Measurements from ENCODE around the gene TEF.
"Not testable (repeated sequence)": the region's sequence is repeated elsewhere in the genome, so short reads cannot be mapped to it uniquely, and the experiment has no call there.

TEF gene

DNA sequence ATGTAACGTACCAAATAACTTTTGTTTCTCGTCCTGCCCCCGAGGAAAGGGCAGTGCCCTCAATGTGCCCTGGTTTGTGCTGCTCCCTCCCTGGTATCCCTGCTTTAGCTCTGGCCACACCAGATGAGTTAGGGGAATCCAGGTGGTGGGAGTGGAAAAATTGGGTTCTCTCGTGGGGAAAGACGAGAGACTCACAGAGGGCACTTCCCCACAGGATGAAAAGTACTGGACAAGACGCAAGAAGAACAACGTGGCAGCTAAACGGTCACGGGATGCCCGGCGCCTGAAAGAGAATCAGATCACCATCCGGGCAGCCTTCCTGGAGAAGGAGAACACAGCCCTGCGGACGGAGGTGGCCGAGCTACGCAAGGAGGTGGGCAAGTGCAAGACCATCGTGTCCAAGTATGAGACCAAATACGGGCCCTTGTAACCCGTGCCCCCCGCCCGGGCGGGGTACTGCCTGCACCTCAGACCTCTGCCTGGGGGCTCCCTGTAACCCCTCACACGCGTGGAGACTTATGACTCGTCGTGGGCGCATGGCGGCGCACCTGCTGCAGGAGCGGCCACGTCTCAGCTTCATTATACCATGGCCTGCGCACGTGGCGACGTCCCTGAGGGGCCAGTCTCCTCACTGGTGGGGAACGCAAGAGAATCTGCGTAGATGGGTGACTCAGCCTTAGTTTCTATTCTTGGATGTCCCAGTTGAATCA is 13.9 kb downstream of the TEF start:
- DNase-seq (ENCODE audit: low read depth), result no peak
- TF ChIP-seq, protein P1, sequence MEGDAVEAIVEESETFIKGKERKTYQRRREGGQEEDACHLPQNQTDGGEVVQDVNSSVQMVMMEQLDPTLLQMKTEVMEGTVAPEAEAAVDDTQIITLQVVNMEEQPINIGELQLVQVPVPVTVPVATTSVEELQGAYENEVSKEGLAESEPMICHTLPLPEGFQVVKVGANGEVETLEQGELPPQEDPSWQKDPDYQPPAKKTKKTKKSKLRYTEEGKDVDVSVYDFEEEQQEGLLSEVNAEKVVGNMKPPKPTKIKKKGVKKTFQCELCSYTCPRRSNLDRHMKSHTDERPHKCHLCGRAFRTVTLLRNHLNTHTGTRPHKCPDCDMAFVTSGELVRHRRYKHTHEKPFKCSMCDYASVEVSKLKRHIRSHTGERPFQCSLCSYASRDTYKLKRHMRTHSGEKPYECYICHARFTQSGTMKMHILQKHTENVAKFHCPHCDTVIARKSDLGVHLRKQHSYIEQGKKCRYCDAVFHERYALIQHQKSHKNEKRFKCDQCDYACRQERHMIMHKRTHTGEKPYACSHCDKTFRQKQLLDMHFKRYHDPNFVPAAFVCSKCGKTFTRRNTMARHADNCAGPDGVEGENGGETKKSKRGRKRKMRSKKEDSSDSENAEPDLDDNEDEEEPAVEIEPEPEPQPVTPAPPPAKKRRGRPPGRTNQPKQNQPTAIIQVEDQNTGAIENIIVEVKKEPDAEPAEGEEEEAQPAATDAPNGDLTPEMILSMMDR (conservative IDR thresholded peaks at IDR 0.05; ENCODE audit: low read depth, low read length), result no peak
- no peak overlapping the region for H3K4me3 ChIP-seq (ENCODE audit: low read depth, low read length)

DNA sequence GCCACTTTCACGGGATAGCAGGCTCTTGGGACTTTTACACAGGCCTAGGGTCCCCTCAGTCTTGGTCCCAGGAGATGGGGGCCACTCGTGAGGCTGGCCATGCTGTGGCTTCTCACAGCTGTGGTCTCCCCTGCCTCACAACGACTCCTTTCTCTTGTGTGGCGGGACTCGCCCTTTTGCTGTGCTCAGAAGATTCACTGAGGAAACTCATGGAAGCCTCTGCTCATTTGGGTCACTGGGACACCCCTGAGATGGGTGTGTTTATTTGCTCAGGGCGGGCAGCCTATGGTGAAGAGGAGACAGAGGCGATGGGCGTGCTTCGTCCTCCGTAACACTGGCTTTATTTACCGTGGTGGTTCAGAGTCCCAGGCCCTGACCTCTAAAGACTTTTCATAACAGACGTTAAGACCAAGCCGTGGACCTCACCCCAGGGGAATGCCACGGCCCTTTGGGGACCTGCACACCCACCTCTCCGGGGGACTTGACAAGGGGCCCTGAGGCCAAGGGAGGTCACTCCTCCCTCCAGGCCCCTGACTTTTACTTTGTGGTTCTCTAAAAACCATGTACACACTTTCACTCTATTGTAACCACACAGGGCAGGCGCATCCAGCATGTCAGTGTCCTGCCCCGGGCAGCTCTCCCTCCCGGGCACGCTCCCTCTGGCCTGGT is 15.5 kb downstream of the TEF start:
- TF ChIP-seq, protein P1 (conservative IDR thresholded peaks at IDR 0.05; ENCODE audit: low read depth, low read length), result no peak
- DNase-seq (ENCODE audit: low read depth), result no peak
- no peak overlapping the region for H3K4me3 ChIP-seq (ENCODE audit: low read depth, low read length)

DNA sequence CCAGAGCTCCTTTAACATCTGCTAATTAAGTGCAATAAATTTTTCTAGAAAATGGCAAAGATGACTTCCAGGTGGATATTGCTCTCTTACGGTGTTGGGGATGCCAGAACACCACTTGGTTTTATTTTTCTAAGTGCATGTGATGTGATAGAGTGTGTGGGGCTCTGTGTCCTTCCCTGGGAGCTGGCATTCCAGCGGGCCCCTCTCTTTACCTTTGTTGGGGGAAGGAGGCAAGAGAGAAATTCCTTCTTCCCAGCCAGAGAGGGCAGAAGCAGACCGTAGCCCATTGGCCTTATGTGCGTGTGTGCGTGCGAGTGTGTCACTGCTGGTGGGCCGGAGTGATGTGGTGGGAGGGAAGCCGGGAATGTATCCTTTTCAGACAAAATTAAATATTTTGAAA is 17.2 kb downstream of the TEF start:
- no peak overlapping the region for H3K4me3 ChIP-seq (ENCODE audit: low read depth, low read length)
- no peak for DNase-seq (ENCODE audit: low read depth)
- TF ChIP-seq, protein P1 (conservative IDR thresholded peaks at IDR 0.05; ENCODE audit: low read depth, low read length), result no peak

- TF ChIP-seq, protein P1 (conservative IDR thresholded peaks at IDR 0.05; ENCODE audit: low read depth, low read length), result no peak
- no peak overlapping the region for H3K4me3 ChIP-seq (ENCODE audit: low read depth, low read length)
- DNase-seq (ENCODE audit: low read depth), result peak; percentile 45
Measured at GRCh38 chr22:41401781-41402648, 20.3 kb downstream of the TEF start.

- H3K4me3 ChIP-seq (ENCODE audit: low read depth, low read length); DNase-seq (ENCODE audit: low read depth): not testable (repeated sequence)
Measured at GRCh38 chr22:41402851-41403250, 21.1 kb downstream of the TEF start.

- peak; percentile 90 for DNase-seq (ENCODE audit: low read depth)
- TF ChIP-seq, protein P1 (conservative IDR thresholded peaks at IDR 0.05; ENCODE audit: low read depth, low read length), result peak; percentile 97
- no peak overlapping the region for H3K4me3 ChIP-seq (ENCODE audit: low read depth, low read length)
Measured at GRCh38 chr22:41403532-41404318, 22.0 kb downstream of the TEF start.
